Measurements from ENCODE around the gene SERPINE3.

The SERPINE3 gene

GRCh38 chr13:51339354-51339753 lies at the start of gene SERPINE3:
Gene SERPINE3, plus strand, starts transcription at chr13:51339691. Its CDS starts 1,401 bp downstream, at chr13:51341092.
- no peak for DNase-seq

GRCh38 chr13:51291341-51291740 lies 48.1 kb upstream of the SERPINE3 start:
- DNase-seq = no peak

- no peak for DNase-seq
Observed at GRCh38 chr13:51292000-51292565, 47.4 kb upstream of the SERPINE3 start.

GRCh38 chr13:51297556-51297955 lies 41.9 kb upstream of the SERPINE3 start:
- no peak for DNase-seq

- DNase-seq = no peak
Observed at GRCh38 chr13:51298812-51299211, 40.7 kb upstream of the SERPINE3 start.

GRCh38 chr13:51303063-51303552 lies 36.4 kb upstream of the SERPINE3 start:
- DNase-seq = no peak

GRCh38 chr13:51303882-51304281 lies 35.6 kb upstream of the SERPINE3 start:
- no peak for DNase-seq

GRCh38 chr13:51305271-51305967 lies 34.1 kb upstream of the SERPINE3 start:
- DNase-seq = no peak

GRCh38 chr13:51308781-51309180 lies 30.7 kb upstream of the SERPINE3 start:
- DNase-seq = no peak

GRCh38 chr13:51311231-51311630 lies 28.3 kb upstream of the SERPINE3 start:
- no peak for DNase-seq

- DNase-seq = no peak
Observed at GRCh38 chr13:51311957-51312520, 27.5 kb upstream of the SERPINE3 start.

- no peak for DNase-seq
Observed at GRCh38 chr13:51313619-51314018, 25.9 kb upstream of the SERPINE3 start.

- DNase-seq = no peak
Observed at GRCh38 chr13:51317262-51317661, 22.2 kb upstream of the SERPINE3 start.

- no peak for DNase-seq
Observed at GRCh38 chr13:51318015-51318414, 21.5 kb upstream of the SERPINE3 start.

GRCh38 chr13:51318876-51319275 lies 20.6 kb upstream of the SERPINE3 start:
- no peak for DNase-seq

- no peak for DNase-seq
Observed at GRCh38 chr13:51321836-51322235, 17.7 kb upstream of the SERPINE3 start.

GRCh38 chr13:51322826-51323225 lies 16.7 kb upstream of the SERPINE3 start:
- DNase-seq = no peak

- DNase-seq = no peak
Observed at GRCh38 chr13:51323824-51324511, 15.5 kb upstream of the SERPINE3 start.

- DNase-seq = no peak
Observed at GRCh38 chr13:51324714-51325420, 14.6 kb upstream of the SERPINE3 start.

GRCh38 chr13:51325837-51326236 lies 13.7 kb upstream of the SERPINE3 start:
- no peak for DNase-seq

- no peak for DNase-seq
Observed at GRCh38 chr13:51326777-51327176, 12.7 kb upstream of the SERPINE3 start.

GRCh38 chr13:51327961-51328360 lies 11.5 kb upstream of the SERPINE3 start:
- no peak for DNase-seq

- no peak for DNase-seq
Observed at GRCh38 chr13:51328488-51328887, 11.0 kb upstream of the SERPINE3 start.

All from activated CD4-positive, alpha-beta T cell treated with anti-CD3 and anti-CD28 coated beads, Interleukin-2, amount 50 U/mL, for 1 hour (primary cell).